GM18505 (cell line): ENCODE measurements around the gene SPATS1.
"Not testable (repeated sequence)": the region's sequence is repeated elsewhere in the genome, so short reads cannot be mapped to it uniquely, and the experiment has no call there.

Experiments
- ATAC-seq: cut with Tn5 transposase; IDR thresholded peaks from one replicate; pipeline ENCODE4 v1.9.1; 2021; ENCODE audit not compliant: unreplicated experiment
- POLR2A ChIP-seq: IDR thresholded peaks from 4 replicates; pipeline ENCODE4 v1.6.1; 2011; ENCODE audit warnings: borderline replicate concordance; ENCODE audit not compliant: insufficient read depth, insufficient read length; ENCODE audit errors: extremely low read depth

Gene SPATS1

DNA sequence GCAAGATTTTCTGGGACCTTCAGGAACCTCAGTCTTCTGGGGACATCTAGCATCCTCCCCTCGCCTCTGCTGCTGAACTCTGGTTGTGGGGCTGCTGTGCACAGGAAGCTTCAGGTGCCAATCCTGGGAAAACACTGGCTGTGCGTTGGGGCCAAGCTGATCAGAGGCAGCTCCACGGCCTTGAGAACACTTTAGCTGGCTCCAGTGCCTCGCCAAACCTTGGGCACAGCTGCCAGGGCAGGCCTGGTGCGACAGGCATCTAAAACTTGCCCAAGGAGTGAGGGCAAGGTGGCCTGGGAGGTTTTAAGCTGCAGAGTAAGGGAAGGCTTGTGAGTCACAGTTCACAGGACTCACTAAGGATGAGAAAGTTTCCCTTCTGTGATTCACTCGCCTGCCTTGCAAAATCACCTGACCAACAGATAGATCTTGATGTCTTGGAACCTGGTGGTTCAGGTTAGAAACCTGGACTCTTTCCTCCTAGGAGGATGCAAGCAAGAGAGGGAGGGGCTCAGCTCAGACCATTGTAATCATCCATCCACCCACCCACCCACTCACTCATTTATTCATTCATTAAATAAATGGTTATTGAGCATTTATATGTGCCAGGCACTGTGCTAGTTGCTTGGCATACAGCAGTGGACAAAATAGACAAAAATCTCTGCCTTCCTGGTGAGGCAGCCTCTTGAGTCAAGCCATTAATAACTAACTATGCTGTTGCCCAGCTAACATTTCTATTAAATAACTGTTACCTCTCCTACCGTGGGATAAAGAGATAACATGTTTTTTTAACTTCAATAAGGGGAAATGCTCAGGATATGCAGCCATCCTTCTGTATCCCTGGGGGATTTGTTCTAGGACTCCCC, 2.5 kb upstream of the SPATS1 start:
- ATAC-seq, result no peak

DNA sequence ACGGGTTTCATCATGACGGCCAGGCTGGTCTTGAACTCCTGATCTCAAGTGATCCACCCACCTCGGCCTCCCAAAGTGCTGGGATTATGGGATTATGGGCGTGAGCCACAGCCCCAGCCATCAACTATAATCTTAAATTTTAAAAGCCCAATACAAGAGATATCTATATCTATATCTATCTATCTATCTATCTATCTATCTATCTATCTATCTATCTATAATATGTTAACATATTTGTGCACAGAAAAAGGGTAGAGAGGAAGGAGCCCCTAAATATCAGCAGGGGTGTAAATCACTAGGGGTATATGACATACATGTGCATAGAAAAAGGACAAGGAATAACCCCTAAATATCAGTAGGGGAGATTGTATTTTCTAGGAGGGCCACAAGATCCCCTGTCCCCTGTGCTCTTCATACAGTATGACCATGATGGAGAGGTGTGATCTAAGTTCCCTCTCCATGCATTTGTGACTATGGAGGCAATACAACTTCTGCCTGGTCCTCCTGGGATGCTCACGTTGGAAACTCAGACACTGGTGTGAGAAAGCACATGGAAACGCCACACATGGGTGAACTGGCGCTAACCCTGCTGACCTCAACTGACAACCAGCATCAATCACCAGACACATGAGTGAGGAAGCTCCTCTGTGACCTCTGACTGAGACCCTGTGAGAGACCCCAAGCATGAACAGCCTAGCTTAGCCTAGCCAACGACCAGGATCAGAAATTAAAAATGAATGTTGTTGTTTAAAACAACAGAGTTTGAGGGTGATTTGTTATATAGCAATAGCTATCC, 1.2 kb upstream of the SPATS1 start:
- TF ChIP-seq POLR2A, result no peak
- ATAC-seq, result no peak

More for the DNA sequence above, 2.5 kb upstream of the SPATS1 start:
- TF ChIP-seq POLR2A, result no peak

DNA sequence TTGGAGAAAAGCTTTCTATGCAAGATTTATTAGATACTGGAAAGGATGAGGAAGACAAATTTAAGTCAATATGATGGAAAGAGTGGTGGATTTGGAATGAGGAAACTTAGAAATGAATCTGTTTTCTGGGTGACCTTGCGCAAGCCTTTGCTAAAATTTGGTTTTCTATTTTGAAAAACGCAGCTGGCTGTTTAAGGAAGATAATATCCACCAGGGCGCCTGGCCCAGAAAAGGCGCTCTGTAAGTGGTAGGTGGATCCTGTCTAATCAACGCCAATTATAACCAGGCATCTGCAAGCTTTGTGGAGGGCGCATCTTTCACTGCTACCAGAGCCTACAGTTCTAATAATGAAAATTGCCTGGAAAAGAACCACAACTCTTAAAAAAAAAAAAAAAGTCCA, 398 bp upstream of the SPATS1 start:
- TF ChIP-seq POLR2A, result no peak
- no peak for ATAC-seq

DNA sequence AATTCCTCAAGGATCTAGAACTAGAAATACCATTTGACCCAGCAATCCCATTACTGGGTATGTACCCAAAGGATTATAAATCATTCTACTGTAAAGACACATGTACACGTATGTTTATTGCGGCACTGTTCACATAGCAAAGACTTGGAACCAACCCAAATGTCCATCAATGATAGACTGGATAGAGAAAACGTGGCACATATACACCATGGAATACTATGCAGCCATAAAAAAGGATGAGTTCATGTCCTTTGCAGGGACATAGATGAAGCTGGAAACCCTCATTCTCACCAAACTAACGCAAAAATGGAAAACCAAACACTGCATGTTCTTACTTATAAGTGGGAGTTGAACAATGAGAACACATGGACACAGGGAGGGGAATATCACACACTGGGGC, 4.4 kb downstream of the SPATS1 start:
- not testable (repeated sequence) for ATAC-seq

DNA sequence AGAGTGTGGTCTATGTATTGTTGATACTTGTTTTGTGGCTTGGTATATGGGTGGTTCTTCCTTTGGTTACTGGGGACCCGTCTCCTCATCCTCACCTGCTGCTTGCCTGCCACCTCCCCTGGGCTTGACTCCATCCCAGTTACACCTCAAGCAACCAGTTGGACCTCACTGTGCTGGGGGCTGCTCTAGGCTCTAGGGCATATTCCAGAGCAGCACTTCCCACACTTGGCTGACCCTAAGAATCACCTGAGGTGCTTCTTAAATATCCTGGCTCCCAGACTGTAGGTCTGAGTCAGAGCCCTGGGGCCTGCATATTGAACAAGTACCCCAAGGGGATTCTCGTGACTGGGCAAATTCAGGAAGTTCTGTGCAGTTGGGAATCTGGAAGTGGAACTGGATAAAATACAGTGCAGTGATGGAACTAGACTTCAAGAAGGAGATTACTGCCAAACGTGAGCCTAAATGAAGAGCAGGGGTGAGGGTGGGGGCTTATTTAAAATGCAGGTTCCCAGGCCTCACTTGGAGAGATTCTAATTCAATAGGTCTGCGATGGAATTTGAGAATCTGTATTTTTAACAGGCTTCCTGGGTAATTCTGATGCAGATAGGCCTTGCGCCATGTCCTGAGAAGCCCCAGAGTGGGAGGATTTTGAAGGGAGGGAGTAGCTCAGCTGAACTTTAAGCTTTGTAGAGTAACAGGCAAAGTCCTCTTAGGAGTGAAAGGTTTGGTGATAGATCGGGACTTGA, 7.6 kb downstream of the SPATS1 start:
- no peak for ATAC-seq
- TF ChIP-seq POLR2A, result no peak

DNA sequence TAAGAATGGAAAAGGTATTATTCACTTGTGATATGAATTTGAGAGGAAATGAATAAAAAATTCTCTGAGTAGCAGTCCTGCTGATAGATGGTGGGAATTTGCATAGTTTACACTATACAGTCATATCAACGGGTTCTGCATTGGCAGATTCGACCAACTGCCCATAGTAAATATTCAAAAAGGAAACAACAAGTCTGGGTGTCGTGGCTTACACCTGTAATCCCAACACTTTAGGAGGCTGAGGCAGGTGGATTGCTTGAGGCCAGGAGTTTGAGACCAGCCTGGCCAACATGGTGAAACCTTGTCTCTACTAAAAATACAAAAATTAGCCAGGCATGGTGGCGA, 8.2 kb downstream of the SPATS1 start:
- ATAC-seq, result not testable (repeated sequence)

DNA sequence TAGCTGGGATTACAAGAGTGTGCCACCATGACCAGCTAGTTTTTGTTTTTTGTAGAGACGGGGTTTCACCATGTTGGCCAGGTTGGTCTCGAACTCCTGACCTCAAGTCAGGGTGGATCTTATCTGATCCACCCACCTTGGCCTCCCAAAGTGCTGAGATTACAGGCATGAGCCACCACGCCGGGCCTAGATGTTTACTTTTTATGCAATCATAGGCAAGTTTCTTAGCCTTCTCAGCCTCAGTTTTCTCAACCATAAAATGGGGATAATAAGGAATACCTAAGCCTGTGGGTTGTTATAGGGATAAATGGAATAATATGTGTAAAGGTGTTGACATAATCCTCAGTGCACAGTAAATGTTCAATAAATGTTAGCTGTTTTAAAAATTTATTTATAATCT, 9.8 kb downstream of the SPATS1 start:
- no peak for TF ChIP-seq POLR2A
- no peak for ATAC-seq

DNA sequence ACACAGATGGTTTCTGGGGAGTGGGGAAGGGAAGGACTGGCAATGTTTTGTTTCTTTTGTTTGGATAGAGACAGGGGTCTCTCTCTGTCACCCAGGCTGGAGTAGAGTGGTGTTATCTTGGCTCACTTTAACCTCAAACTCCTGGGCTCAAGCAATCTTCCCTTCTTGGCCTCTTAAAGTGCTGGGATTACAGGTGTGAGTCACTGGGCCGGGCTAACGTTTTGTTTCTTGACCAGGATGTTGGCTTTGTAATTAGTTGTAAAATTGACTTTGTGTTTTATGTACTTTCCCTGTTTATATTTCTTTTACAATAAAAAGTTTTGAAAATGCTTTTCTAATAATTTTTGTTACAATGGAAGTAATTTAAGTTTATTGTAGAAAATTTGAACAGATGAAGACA, 10.9 kb downstream of the SPATS1 start:
- ATAC-seq, result no peak
- no peak for TF ChIP-seq POLR2A

DNA sequence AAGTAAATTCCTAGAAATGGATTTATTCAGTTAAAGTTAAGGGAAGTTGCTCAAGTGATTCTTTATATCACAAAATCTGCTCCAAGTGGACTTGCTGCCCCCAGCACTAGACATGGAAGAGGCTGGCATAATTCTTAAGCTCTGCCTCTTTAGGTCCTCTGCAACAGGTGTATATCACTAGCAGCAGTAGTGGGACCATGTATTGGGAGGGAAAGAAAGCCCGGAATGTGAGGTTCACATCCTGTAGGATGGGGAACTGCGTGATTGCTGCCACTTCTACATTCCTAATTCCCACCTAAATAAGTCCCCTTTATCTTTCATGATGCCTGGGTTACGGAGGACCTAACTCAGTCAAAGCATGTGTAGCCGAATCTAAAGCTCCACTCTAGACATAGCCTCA, 13.2 kb downstream of the SPATS1 start:
- TF ChIP-seq POLR2A, result no peak
- no peak for ATAC-seq

DNA sequence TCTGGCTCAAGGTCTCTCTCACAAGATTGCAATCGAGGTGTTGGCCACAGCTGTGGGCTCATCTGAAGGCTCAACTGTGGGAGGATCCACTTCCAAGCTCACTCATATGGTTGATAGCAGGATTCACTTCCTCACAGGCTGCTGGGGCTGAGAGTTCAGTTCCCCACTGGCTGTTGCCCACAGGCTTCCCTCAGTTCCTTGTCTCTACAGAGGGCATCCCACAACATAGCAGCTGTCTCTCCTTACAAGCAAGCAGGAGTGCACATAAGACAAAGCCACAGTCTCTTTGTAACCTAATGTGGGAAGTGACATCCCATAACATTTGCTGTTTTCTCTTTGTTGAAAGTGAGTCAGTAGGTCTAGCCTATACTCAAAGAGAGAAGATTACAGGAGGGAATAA, 14.0 kb downstream of the SPATS1 start:
- TF ChIP-seq POLR2A, result no peak
- no peak for ATAC-seq

DNA sequence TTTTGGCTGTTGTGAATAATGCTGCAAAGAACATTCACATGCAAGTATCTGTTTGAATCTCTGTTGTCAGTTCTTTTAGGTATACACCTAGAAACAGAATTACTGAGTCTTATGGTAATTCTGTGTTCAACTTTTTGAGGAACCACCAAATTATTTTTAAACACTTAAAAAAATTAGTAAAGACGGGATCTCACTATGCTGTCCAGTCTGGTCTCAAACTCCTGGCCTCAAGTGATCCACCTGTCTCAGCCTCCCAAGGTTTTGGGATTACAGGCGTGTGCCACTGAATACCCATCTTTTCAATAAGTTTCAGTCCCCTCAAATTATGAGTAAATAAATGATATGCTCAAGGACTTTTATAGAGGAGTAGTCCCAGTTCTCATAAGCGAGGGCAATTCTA, 17.5 kb downstream of the SPATS1 start:
- no peak for ATAC-seq

DNA sequence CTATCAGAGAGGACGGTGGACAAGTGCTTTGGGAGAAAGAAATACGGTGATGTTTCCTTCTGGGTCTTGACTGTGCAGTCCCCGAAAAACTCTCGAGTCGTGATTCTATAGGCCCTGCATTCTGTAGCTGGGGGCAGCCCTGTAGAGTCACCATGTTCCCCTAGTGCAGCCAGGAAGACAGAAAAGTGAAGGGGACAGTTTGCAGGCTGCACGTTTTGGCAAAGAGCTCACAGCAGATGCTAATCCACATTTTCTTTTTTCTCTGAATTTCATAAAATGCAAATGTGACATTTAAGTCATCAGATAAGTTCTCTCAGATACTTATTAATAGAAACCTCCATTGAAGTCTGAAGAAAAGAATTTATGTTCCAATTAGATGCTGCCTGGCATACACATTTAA, 19.5 kb downstream of the SPATS1 start:
- no peak for TF ChIP-seq POLR2A
- no peak for ATAC-seq

More for the DNA sequence above, 17.5 kb downstream of the SPATS1 start:
- no peak for TF ChIP-seq POLR2A

DNA sequence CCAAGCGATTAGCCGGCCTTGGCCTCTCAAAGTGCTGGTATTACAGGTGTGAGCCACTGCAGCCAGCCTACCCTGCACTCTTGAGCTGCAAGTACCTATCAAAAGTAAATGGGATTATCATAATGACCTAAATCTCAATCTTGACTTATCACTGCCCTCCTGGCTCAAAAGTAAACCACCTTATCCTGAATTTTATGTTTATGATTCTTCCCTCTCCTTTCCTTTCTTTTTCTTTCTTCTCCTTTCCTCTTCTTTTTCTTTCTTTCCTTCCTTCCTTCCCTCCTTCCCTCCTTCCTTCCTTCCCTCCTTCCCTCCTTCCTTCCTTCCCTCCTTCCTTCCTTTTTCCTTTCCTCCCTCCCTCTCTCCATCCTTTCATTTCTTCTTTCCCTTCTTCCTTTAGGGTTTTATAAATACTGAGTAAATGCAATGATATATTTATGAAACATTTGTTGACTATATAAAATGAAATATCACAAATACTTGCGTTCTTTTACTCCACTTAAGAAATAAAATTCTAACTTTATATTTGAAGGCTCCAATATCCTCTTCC, 21.0 kb downstream of the SPATS1 start:
- TF ChIP-seq POLR2A, result no peak
- no peak for ATAC-seq
